ENCODE data around the gene KIF20B. TPM values are rescaled to one million over a fixed set of nuclear protein-coding genes. Genes with fewer than 3 reads are reported as not detected.
A peak's percentile ranks its signal among the peaks of the same experiment; 100 is the strongest.

The KIF20B gene
- total and polyA plus RNA-seq, 12 donors = 0.74 to 8.5 (median 2.8) TPM

- Histone ChIP-seq H3K27me3 (peaks cover 0 to 9% (median 0%) of the 10 kb centered on the region in 7 donors), H3K36me3 (no peaks in the 10 kb centered on the region), H3K4me1 (no peaks in the 10 kb centered on the region), H3K4me3 (no peak overlapping the region), H3K9me3 (no peaks in the 10 kb centered on the region), H3K27ac (no peak overlapping the region)
- 34% methylated on average over 3 of the region's 3 CpGs for WGBS, 2 donors
- peak; percentile 53 to 87 (median 80) for TF ChIP-seq CTCF (IDR thresholded peaks at IDR 0.05)
- DNase-seq = peak in 1 of 2 donors; percentile 39
- peak in 7 of 8 donors; percentile 28 to 73 (median 63) for ATAC-seq
- intact Hi-C loops (cut with DNase I) = loop anchor here in 8 of 10 donors (2.0 to 10.0 kb wide), 9 partner anchors 161 to 1079 kb away; partner anchors contain the start of genes RPP30 (in 2 of the 8) and HTR7 (in 1 of the 8)
Observed at GRCh38 chr10:89793649-89794254, 92.4 kb downstream of the KIF20B start.

GRCh38 chr10:89795840-89796239 is 94.5 kb downstream of the KIF20B start:
- Histone ChIP-seq H3K27ac (no peak overlapping the region), H3K4me1 (no peaks in the 10 kb centered on the region), H3K27me3 (peaks cover 0 to 11% (median 0%) of the 10 kb centered on the region in 7 donors), H3K4me3 (no peak overlapping the region), H3K9me3 (no peaks in the 10 kb centered on the region), H3K36me3 (no peaks in the 10 kb centered on the region)
- TF ChIP-seq CTCF (IDR thresholded peaks at IDR 0.05) = no peak
- DNase-seq (no peak), ATAC-seq (no peak)
- 62% methylated on average over 1 of the region's 1 CpG for WGBS, 2 donors
- intact Hi-C loops (cut with DNase I) = loop anchor here in 5 of 10 donors (2.0 to 10.0 kb wide), 7 partner anchors 159 to 1073 kb away; no protein-coding TSS in a partner anchor

GRCh38 chr10:89798092-89798491 is 96.7 kb downstream of the KIF20B start:
- Histone ChIP-seq H3K27ac (no peak overlapping the region), H3K36me3 (no peaks in the 10 kb centered on the region), H3K9me3 (no peaks in the 10 kb centered on the region), H3K27me3 (peaks cover 0 to 11% (median 0%) of the 10 kb centered on the region in 7 donors), H3K4me3 (no peak overlapping the region), H3K4me1 (no peaks in the 10 kb centered on the region)
- intact Hi-C loops (cut with DNase I) = loop anchor here in 4 of 10 donors (5.0 to 10.0 kb wide), 5 partner anchors 157 to 1067 kb away; no protein-coding TSS in a partner anchor
- DNase-seq = no peak
- WGBS, 2 donors = 85 to 89% methylated on average over 2 of the region's 2 CpGs
- no peak for TF ChIP-seq CTCF (IDR thresholded peaks at IDR 0.05)
- ATAC-seq = no peak

- intact Hi-C loops (cut with DNase I) = loop anchor here in 4 of 10 donors (5.0 to 10.0 kb wide), 5 partner anchors 155 to 1065 kb away; no protein-coding TSS in a partner anchor
- Histone ChIP-seq H3K27ac (no peak overlapping the region), H3K4me1 (no peaks in the 10 kb centered on the region), H3K36me3 (no peaks in the 10 kb centered on the region), H3K4me3 (no peak overlapping the region), H3K9me3 (no peaks in the 10 kb centered on the region), H3K27me3 (peaks cover 0 to 11% (median 0%) of the 10 kb centered on the region in 7 donors)
- 70 to 86% methylated on average over 2 of the region's 2 CpGs for WGBS, 2 donors
- ATAC-seq (no peak), DNase-seq (no peak)
- TF ChIP-seq CTCF (IDR thresholded peaks at IDR 0.05) = no peak
Observed at GRCh38 chr10:89799573-89799972, 98.2 kb downstream of the KIF20B start.
